ENCODE data around the gene LRTM2. TPM values are rescaled to one million over a fixed set of nuclear protein-coding genes. Genes with fewer than 3 reads are reported as not detected.

LRTM2 gene
- total and polyA plus RNA-seq, 2 donors = 0.05 to 0.11 TPM

DNA sequence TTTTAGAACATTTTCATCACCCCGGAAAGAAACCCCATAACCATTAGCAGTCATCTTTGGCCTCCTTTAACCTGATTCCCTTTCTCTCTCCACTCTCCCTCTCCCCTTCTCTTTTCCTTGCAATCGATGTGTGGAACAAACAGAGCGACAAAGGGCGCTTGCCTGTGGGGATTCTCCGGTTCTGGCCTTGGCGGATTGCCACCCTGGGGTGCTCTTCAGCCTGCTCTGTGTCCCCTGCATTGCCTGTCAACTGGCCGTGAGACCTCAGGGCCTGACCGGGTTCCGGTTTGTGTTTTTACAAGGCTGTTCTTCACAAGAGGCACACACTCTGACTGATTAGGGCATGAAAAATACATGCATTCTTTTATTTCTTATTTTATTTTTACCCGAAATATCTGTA lies 27.8 kb downstream of the LRTM2 start:
- no peak overlapping the region for H3K4me3 ChIP-seq (ENCODE audit: low read length in 2 of 2)
- no peaks in the 10 kb centered on the region for H3K36me3 ChIP-seq (ENCODE audit: control insufficient read depth in 2 of 2, insufficient read depth in 2 of 2, low read length in 1 of 2)
- WGBS = 82% methylated on average over 10 of the region's 10 CpGs
- no peak for DNase-seq (ENCODE audit: low read depth in 6 of 9, low spot score in 9 of 9)
- no peak overlapping the region for H3K27ac ChIP-seq (ENCODE audit: low read depth in 1 of 2, low read length in 1 of 2)
- H3K4me1 ChIP-seq (ENCODE audit: control insufficient read depth in 2 of 2, insufficient read depth in 2 of 2, low read length in 2 of 2) = no peaks in the 10 kb centered on the region
- H3K27me3 ChIP-seq (ENCODE audit: control insufficient read depth in 2 of 2, insufficient read depth in 1 of 2, low read length in 1 of 2) = no peaks in the 10 kb centered on the region
- H3K9me3 ChIP-seq (ENCODE audit: control insufficient read depth in 2 of 2, insufficient read depth in 1 of 2, low read length in 1 of 2) = no peaks in the 10 kb centered on the region

DNA sequence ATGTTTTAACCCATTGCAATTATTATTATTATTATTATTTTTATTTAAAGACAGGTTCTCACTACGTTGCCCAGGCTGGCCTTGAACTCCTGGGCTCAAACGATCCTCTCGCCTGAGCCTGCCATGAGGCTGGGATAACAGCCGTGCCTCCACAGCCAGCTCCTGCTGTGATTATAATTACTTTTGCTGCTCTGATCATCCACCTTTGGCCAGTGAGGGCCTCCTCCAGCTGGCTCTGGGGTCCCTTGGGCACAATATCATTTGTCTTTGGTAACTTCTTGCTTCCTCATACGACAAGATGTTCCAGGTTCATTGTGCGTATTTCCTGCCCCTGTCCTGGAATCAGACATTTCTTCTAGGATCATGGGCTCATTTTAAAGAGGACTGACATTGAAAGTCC lies 28.4 kb downstream of the LRTM2 start:
- Histone ChIP-seq H3K36me3 (ENCODE audit: control insufficient read depth in 2 of 2, insufficient read depth in 2 of 2, low read length in 1 of 2) (no peaks in the 10 kb centered on the region), H3K27me3 (ENCODE audit: control insufficient read depth in 2 of 2, insufficient read depth in 1 of 2, low read length in 1 of 2) (no peaks in the 10 kb centered on the region), H3K4me1 (ENCODE audit: control insufficient read depth in 2 of 2, insufficient read depth in 2 of 2, low read length in 2 of 2) (no peaks in the 10 kb centered on the region), H3K9me3 (ENCODE audit: control insufficient read depth in 2 of 2, insufficient read depth in 1 of 2, low read length in 1 of 2) (no peaks in the 10 kb centered on the region), H3K27ac (ENCODE audit: low read depth in 1 of 2, low read length in 1 of 2) (no peak overlapping the region), H3K4me3 (ENCODE audit: low read length in 2 of 2) (no peak overlapping the region)
- 93% methylated on average over 6 of the region's 6 CpGs for WGBS
- DNase-seq (ENCODE audit: low read depth in 6 of 9, low spot score in 9 of 9) = no peak

DNA sequence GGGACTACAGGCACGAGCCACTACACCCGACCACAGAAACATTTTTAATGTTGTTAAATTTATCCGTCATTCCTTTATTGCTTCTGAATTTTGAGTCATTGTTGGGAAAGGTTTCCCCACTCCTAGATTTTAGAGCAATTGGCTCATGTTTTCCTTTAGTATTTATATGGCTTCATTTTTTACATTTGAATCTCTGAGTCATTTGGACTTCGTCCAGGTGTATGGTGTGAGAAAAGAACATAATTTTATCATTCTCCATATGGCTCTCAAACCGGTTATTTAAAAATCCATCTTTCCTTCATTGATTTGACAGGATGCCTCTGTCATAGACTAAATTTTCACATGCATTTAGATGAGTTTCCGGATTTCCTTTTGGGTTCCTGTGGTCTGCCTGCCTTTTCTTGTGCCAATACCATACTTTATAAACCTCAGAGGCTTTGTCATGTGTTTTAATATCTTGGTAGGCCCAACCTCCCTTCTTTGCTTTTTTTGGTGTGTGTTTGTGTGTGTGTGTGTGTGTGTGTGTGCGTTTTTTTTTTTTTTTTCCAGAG lies 30.9 kb downstream of the LRTM2 start:
- Histone ChIP-seq H3K27me3 (ENCODE audit: control insufficient read depth in 2 of 2, insufficient read depth in 1 of 2, low read length in 1 of 2) (no peaks in the 10 kb centered on the region), H3K36me3 (ENCODE audit: control insufficient read depth in 2 of 2, insufficient read depth in 2 of 2, low read length in 1 of 2) (no peaks in the 10 kb centered on the region), H3K4me1 (ENCODE audit: control insufficient read depth in 2 of 2, insufficient read depth in 2 of 2, low read length in 2 of 2) (no peaks in the 10 kb centered on the region), H3K4me3 (ENCODE audit: low read length in 2 of 2) (no peak overlapping the region), H3K27ac (ENCODE audit: low read depth in 1 of 2, low read length in 1 of 2) (no peak overlapping the region), H3K9me3 (ENCODE audit: control insufficient read depth in 2 of 2, insufficient read depth in 1 of 2, low read length in 1 of 2) (peaks cover 1 to 13% of the 10 kb centered on the region in 2 donors)
- WGBS = 81% methylated on average over 7 of the region's 7 CpGs
- DNase-seq (ENCODE audit: low read depth in 6 of 9, low spot score in 9 of 9) = no peak

DNA sequence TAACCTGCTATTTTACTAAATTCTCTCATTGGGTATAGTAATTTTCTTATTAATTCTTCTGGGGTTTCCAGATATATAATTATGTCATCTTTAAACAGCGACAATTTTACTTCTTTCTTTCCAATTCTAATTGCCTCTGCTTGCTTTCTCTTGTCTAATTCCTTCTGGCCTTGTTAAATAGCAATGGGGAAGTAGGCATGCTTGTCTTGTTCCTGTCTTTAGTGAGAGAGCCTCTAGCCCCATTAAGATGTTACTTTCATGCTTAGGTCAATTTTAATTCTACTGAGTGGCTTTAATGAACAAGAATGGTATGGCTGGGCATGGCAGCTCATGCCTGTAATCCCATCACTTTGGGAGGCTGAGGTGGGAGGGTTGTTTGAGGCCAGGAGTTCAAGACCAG lies 31.7 kb downstream of the LRTM2 start:
- no peaks in the 10 kb centered on the region for H3K36me3 ChIP-seq (ENCODE audit: control insufficient read depth in 2 of 2, insufficient read depth in 2 of 2, low read length in 1 of 2)
- 96% methylated on average over 1 of the region's 1 CpG for WGBS
- H3K27ac ChIP-seq (ENCODE audit: low read depth in 1 of 2, low read length in 1 of 2) = no peak overlapping the region
- peaks cover 1 to 13% of the 10 kb centered on the region in 2 donors for H3K9me3 ChIP-seq (ENCODE audit: control insufficient read depth in 2 of 2, insufficient read depth in 1 of 2, low read length in 1 of 2)
- H3K4me3 ChIP-seq (ENCODE audit: low read length in 2 of 2) = no peak overlapping the region
- no peak for DNase-seq (ENCODE audit: low read depth in 6 of 9, low spot score in 9 of 9)
- no peaks in the 10 kb centered on the region for H3K4me1 ChIP-seq (ENCODE audit: control insufficient read depth in 2 of 2, insufficient read depth in 2 of 2, low read length in 2 of 2)
- H3K27me3 ChIP-seq (ENCODE audit: control insufficient read depth in 2 of 2, insufficient read depth in 1 of 2, low read length in 1 of 2) = no peaks in the 10 kb centered on the region

DNA sequence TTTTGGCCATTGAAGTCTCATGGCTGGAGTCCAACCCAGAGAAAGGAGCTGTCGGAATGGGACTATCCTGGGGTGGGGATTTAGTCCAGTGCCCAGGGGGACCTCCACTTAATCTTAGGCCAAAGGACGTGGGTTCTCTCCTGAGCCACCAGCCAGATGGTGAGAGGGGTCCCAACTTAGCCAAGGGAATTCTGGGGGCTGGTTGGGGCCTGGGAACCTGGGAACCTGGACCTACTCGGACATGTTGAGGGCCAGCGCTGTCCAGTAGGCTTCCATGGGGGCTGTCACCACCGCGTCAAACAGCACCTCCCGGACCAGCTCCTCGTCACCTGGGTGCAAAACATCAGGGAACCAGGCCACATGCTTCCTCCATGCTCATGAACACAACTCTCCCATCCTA lies 33.4 kb downstream of the LRTM2 start:
- Histone ChIP-seq H3K27ac (ENCODE audit: low read depth in 1 of 2, low read length in 1 of 2) (no peak overlapping the region), H3K9me3 (ENCODE audit: control insufficient read depth in 2 of 2, insufficient read depth in 1 of 2, low read length in 1 of 2) (peaks cover 1 to 13% of the 10 kb centered on the region in 2 donors), H3K36me3 (ENCODE audit: control insufficient read depth in 2 of 2, insufficient read depth in 2 of 2, low read length in 1 of 2) (no peaks in the 10 kb centered on the region), H3K4me1 (ENCODE audit: control insufficient read depth in 2 of 2, insufficient read depth in 2 of 2, low read length in 2 of 2) (no peaks in the 10 kb centered on the region), H3K27me3 (ENCODE audit: control insufficient read depth in 2 of 2, insufficient read depth in 1 of 2, low read length in 1 of 2) (no peaks in the 10 kb centered on the region), H3K4me3 (ENCODE audit: low read length in 2 of 2) (no peak overlapping the region)
- DNase-seq (ENCODE audit: low read depth in 6 of 9, low spot score in 9 of 9) = no peak
- 95% methylated on average over 8 of the region's 8 CpGs for WGBS

DNA sequence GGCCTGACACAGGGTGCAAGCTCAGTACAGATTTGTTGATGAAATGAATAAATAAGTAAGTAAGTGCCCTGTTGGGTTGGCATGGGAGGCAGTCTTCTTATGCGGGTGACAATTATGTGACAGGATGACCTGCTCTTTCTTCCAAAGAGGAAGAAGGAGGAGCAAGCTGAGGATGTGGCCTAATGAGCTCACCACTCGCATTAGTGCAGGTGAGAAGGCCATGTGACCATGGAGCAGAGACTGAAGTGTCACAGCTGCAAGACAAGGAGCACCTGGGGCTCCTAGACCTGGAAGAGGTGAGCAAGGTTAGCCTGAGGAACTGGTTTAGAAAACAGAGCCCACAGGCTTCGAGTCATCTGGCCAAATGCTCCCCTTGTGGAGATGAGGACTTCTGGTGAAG lies 34.9 kb downstream of the LRTM2 start:
- 69% methylated on average over 3 of the region's 3 CpGs for WGBS
- H3K36me3 ChIP-seq (ENCODE audit: control insufficient read depth in 2 of 2, insufficient read depth in 2 of 2, low read length in 1 of 2) = no peaks in the 10 kb centered on the region
- no peaks in the 10 kb centered on the region for H3K4me1 ChIP-seq (ENCODE audit: control insufficient read depth in 2 of 2, insufficient read depth in 2 of 2, low read length in 2 of 2)
- DNase-seq (ENCODE audit: low read depth in 6 of 9, low spot score in 9 of 9) = peak in 1 of 9 donors; percentile 5
- H3K4me3 ChIP-seq (ENCODE audit: low read length in 2 of 2) = no peak overlapping the region
- H3K27ac ChIP-seq (ENCODE audit: low read depth in 1 of 2, low read length in 1 of 2) = no peak overlapping the region
- peaks cover 1 to 13% of the 10 kb centered on the region in 2 donors for H3K9me3 ChIP-seq (ENCODE audit: control insufficient read depth in 2 of 2, insufficient read depth in 1 of 2, low read length in 1 of 2)
- no peaks in the 10 kb centered on the region for H3K27me3 ChIP-seq (ENCODE audit: control insufficient read depth in 2 of 2, insufficient read depth in 1 of 2, low read length in 1 of 2)

DNA sequence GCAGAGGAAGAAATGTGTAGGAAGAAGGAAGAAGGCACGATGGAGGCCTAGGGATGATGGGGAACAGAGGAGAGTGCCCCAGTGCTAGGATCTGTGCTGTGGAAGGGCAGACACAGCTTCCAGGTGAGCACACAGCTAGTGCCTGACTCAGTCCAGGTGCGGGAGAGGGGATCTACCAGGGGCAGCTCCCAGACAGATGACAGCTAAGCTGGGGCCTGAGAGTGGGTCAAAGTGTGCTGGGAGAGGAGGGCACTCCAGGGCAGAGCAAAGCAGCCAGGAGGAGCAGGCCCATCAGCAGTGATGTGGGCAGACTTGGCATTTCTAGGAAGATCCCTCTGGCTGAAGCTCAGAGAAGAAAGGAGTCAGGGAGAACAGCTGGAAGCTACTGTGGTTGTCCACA lies 36.7 kb downstream of the LRTM2 start:
- DNase-seq (ENCODE audit: low read depth in 6 of 9, low spot score in 9 of 9) = no peak
- H3K9me3 ChIP-seq (ENCODE audit: control insufficient read depth in 2 of 2, insufficient read depth in 1 of 2, low read length in 1 of 2) = peaks cover 1 to 13% of the 10 kb centered on the region in 2 donors
- H3K4me3 ChIP-seq (ENCODE audit: low read length in 2 of 2) = no peak overlapping the region
- WGBS = 71% methylated on average over 2 of the region's 2 CpGs
- no peak overlapping the region for H3K27ac ChIP-seq (ENCODE audit: low read depth in 1 of 2, low read length in 1 of 2)
- H3K36me3 ChIP-seq (ENCODE audit: control insufficient read depth in 2 of 2, insufficient read depth in 2 of 2, low read length in 1 of 2) = no peaks in the 10 kb centered on the region
- H3K4me1 ChIP-seq (ENCODE audit: control insufficient read depth in 2 of 2, insufficient read depth in 2 of 2, low read length in 2 of 2) = no peaks in the 10 kb centered on the region
- H3K27me3 ChIP-seq (ENCODE audit: control insufficient read depth in 2 of 2, insufficient read depth in 1 of 2, low read length in 1 of 2) = no peaks in the 10 kb centered on the region

DNA sequence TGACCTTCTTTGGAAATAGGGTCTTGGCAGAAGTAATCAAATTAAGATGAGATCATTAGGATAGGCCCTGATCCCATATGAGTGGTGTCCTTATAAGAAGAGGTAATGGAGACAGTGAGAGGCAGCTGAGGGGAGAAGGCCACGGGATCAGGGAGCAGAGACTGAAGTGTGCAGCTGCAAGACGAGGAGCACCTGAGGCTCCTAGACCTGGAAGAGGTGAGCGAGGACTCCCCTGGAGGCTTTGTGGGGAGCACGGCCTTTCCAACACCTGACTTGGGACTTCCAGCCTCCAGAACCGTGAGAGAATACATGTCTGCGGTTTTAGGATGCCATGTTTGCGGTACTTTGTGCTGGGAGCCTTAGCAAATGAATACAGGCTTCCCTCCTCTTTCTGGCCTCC lies 37.5 kb downstream of the LRTM2 start:
- H3K27ac ChIP-seq (ENCODE audit: low read depth in 1 of 2, low read length in 1 of 2) = no peak overlapping the region
- no peaks in the 10 kb centered on the region for H3K4me1 ChIP-seq (ENCODE audit: control insufficient read depth in 2 of 2, insufficient read depth in 2 of 2, low read length in 2 of 2)
- peaks cover 1 to 13% of the 10 kb centered on the region in 2 donors for H3K9me3 ChIP-seq (ENCODE audit: control insufficient read depth in 2 of 2, insufficient read depth in 1 of 2, low read length in 1 of 2)
- H3K27me3 ChIP-seq (ENCODE audit: control insufficient read depth in 2 of 2, insufficient read depth in 1 of 2, low read length in 1 of 2) = no peaks in the 10 kb centered on the region
- H3K36me3 ChIP-seq (ENCODE audit: control insufficient read depth in 2 of 2, insufficient read depth in 2 of 2, low read length in 1 of 2) = no peaks in the 10 kb centered on the region
- 95% methylated on average over 7 of the region's 7 CpGs for WGBS
- DNase-seq (ENCODE audit: low read depth in 6 of 9, low spot score in 9 of 9) = no peak
- no peak overlapping the region for H3K4me3 ChIP-seq (ENCODE audit: low read length in 2 of 2)

DNA sequence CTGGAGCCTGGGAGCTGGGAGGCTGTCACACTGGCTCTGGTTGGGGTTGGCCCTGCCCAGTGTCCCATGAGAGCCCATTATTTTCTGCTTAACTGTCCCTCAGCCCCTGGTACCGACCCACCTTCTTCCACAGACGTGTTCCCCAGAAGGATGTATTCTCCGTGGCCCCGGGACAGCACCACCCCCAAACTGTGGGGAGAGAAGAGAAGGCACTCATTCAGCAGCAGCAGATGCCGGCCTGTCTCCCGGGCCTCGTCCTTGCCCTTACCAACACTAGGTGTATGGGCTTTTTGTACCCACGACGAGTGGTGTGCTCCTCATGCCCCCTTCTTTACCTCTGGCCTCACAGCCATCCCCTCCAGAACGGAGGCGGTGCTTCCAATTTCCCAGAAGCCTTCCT lies 38.1 kb downstream of the LRTM2 start:
- Histone ChIP-seq H3K9me3 (ENCODE audit: control insufficient read depth in 2 of 2, insufficient read depth in 1 of 2, low read length in 1 of 2) (peaks cover 1 to 13% of the 10 kb centered on the region in 2 donors), H3K27ac (ENCODE audit: low read depth in 1 of 2, low read length in 1 of 2) (no peak overlapping the region), H3K36me3 (ENCODE audit: control insufficient read depth in 2 of 2, insufficient read depth in 2 of 2, low read length in 1 of 2) (no peaks in the 10 kb centered on the region), H3K27me3 (ENCODE audit: control insufficient read depth in 2 of 2, insufficient read depth in 1 of 2, low read length in 1 of 2) (no peaks in the 10 kb centered on the region), H3K4me1 (ENCODE audit: control insufficient read depth in 2 of 2, insufficient read depth in 2 of 2, low read length in 2 of 2) (no peaks in the 10 kb centered on the region), H3K4me3 (ENCODE audit: low read length in 2 of 2) (no peak overlapping the region)
- WGBS = 96% methylated on average over 11 of the region's 11 CpGs
- no peak for DNase-seq (ENCODE audit: low read depth in 6 of 9, low spot score in 9 of 9)

DNA sequence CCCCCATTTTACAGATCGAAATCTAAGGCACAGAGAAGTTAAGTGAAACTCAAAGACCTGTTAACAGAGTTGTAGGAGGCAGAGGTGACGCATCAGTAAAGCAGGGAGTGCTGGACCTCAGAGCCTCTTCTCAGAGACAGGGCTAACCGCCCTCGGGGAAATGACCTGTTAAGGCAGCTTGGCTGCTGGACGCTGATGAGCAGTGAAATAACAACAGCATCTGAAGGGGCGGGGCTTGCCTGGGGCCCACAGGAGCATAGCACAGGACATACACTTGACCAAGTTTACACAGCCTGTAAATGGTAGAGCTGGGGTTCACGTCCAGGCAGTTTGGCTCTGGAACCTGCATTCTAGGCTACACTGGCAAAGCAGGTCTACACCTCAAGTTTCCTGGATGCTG lies 39.3 kb downstream of the LRTM2 start:
- Histone ChIP-seq H3K4me3 (ENCODE audit: low read length in 2 of 2) (no peak overlapping the region), H3K9me3 (ENCODE audit: control insufficient read depth in 2 of 2, insufficient read depth in 1 of 2, low read length in 1 of 2) (peaks cover 1 to 13% of the 10 kb centered on the region in 2 donors), H3K4me1 (ENCODE audit: control insufficient read depth in 2 of 2, insufficient read depth in 2 of 2, low read length in 2 of 2) (no peaks in the 10 kb centered on the region), H3K36me3 (ENCODE audit: control insufficient read depth in 2 of 2, insufficient read depth in 2 of 2, low read length in 1 of 2) (no peaks in the 10 kb centered on the region), H3K27me3 (ENCODE audit: control insufficient read depth in 2 of 2, insufficient read depth in 1 of 2, low read length in 1 of 2) (peaks cover 0 to 10% of the 10 kb centered on the region in 2 donors), H3K27ac (ENCODE audit: low read depth in 1 of 2, low read length in 1 of 2) (no peak overlapping the region)
- DNase-seq (ENCODE audit: low read depth in 6 of 9, low spot score in 9 of 9) = no peak
- WGBS = 91% methylated on average over 7 of the region's 7 CpGs
